Endodermal cell (in vitro differentiated cells): Measurements from ENCODE around the gene CELF4. TPM values are rescaled to one million over a fixed set of nuclear protein-coding genes. Genes with fewer than 3 reads are reported as not detected.
A peak's percentile ranks its signal among the peaks of the same experiment; 100 is the strongest.

ENCODE experiments used
- DNase-seq: peaks from one replicate; pipeline ENCODE4 v3.0.0-alpha.2; 2017
- H3K27ac ChIP-seq: 2 replicates; pipeline ENCODE4 v1.5.1; 2013; ENCODE audit warnings: mild to moderate bottlenecking, low read depth, low read length, moderate library complexity
- H3K27me3 ChIP-seq: 2 replicates; pipeline ENCODE4 v1.6.1; 2013; ENCODE audit warnings: mild to moderate bottlenecking, low read length, moderate library complexity; ENCODE audit not compliant: insufficient read depth, control insufficient read depth, poor library complexity, severe bottlenecking
- H3K36me3 ChIP-seq: 2 replicates; pipeline ENCODE4 v1.7.0; 2013; ENCODE audit warnings: mild to moderate bottlenecking, low read length, moderate library complexity; ENCODE audit not compliant: control insufficient read depth, insufficient read depth
- H3K4me1 ChIP-seq: one replicate; pipeline ENCODE4 v1.7.0; 2013; ENCODE audit warnings: low read length; ENCODE audit not compliant: control insufficient read depth, insufficient read depth
- H3K4me3 ChIP-seq: 2 replicates; pipeline ENCODE4 v1.5.1; 2013; ENCODE audit warnings: mild to moderate bottlenecking, low read length, moderate library complexity
- H3K9ac ChIP-seq: 2 replicates; pipeline ENCODE4 v1.6.1; 2013; ENCODE audit warnings: mild to moderate bottlenecking, low read length, moderate library complexity; ENCODE audit not compliant: poor library complexity, severe bottlenecking; ENCODE audit errors: extremely low read depth
- H3K9me3 ChIP-seq: 2 replicates; pipeline ENCODE4 v1.6.1; 2013; ENCODE audit warnings: mild to moderate bottlenecking, low read length, moderate library complexity; ENCODE audit not compliant: control insufficient read depth
- H3K27ac Mint-ChIP-seq: 2 replicates; pipeline ENCODE4 v1.8.0; 2020; ENCODE audit warnings: mixed read lengths
- H3K27me3 Mint-ChIP-seq: 2 replicates; pipeline ENCODE4 v1.8.0; 2021; ENCODE audit warnings: mild to moderate bottlenecking, mixed read lengths; ENCODE audit not compliant: insufficient read depth
- H3K36me3 Mint-ChIP-seq: 2 replicates; pipeline ENCODE4 v1.8.0; 2020; ENCODE audit warnings: low read depth, mixed read lengths
- H3K4me1 Mint-ChIP-seq: 2 replicates; pipeline ENCODE4 v1.8.0; 2020; ENCODE audit warnings: mixed read lengths
- H3K4me3 Mint-ChIP-seq: 2 replicates; pipeline ENCODE4 v1.8.0; 2020; ENCODE audit warnings: mild to moderate bottlenecking, moderate library complexity, mixed read lengths
- H3K9me3 Mint-ChIP-seq: 2 replicates; pipeline ENCODE4 v1.8.0; 2020; ENCODE audit warnings: mild to moderate bottlenecking, mixed read lengths
- CTCF ChIP-seq: fragments of 200-600 bp; sonication (generic); conservative IDR thresholded peaks from 2 replicates; pipeline ENCODE4 v1.5.0; 2021; ENCODE audit warnings: antibody characterized with exemption, mild to moderate bottlenecking
- WGBS, 2 experiments: methylation state at CpG; one replicate each; pipeline versions ENCODE4 v1.1.5 to v1.1.7; 2013; ENCODE audit warnings: missing lambda C conversion rate in 2 of 2, mixed read lengths in 1 of 2; ENCODE audit not compliant: insufficient coverage in 1 of 2, insufficient read length in 1 of 2; 5-methylcytosine and 5-hydroxymethylcytosine counted together
- total RNA-seq, 2 donors: library from RNA; stranded (reverse); fragmentation: NEBNext Ultra II Directional in 1 of 2; extraction: Animal tissue kit (Norgen Biotek cat#: 25700) in 1 of 2; gene quantifications; 2 replicates in 1 of 2; 3 replicates in 1 of 2; pipeline ENCODE4 v1.2.1, GENCODE V29; 2021

The CELF4 gene
- total RNA-seq, 2 donors from 2014 or later: 5.7 to 6.7 TPM

GRCh38 chr18:37222999-37223378 lies 342.6 kb downstream of the CELF4 start:
- DNase-seq: no peak
- no peaks in the 10 kb centered on the region for H3K9me3 Mint-ChIP-seq
- Histone ChIP-seq H3K9ac (no peak overlapping the region), H3K36me3 (no peaks in the 10 kb centered on the region), H3K27me3 (no peaks in the 10 kb centered on the region), H3K27ac (no peak overlapping the region), H3K4me1 (peaks cover 5% of the 10 kb centered on the region), H3K9me3 (peaks cover 15% of the 10 kb centered on the region), H3K4me3 (no peak overlapping the region)
- H3K4me1 Mint-ChIP-seq: peaks cover 35% of the 10 kb centered on the region
- no peak overlapping the region for H3K4me3 Mint-ChIP-seq
- 83 to 92% methylated on average over 2 to 4 of the region's 5 CpGs for WGBS, 2 experiments
- H3K27ac Mint-ChIP-seq: no peak overlapping the region
- no peak for TF ChIP-seq CTCF
- no peaks in the 10 kb centered on the region for H3K36me3 Mint-ChIP-seq
- H3K27me3 Mint-ChIP-seq: peaks cover 33% of the 10 kb centered on the region

- peaks cover 15% of the 10 kb centered on the region for H3K9me3 ChIP-seq
- H3K27ac ChIP-seq: no peak overlapping the region
- H3K36me3 ChIP-seq: no peaks in the 10 kb centered on the region
- 95 to 100% methylated on average over 1 to 4 of the region's 4 CpGs for WGBS, 2 experiments
- no peak overlapping the region for H3K4me3 ChIP-seq
- H3K4me1 Mint-ChIP-seq: peaks cover 40% of the 10 kb centered on the region
- no peaks in the 10 kb centered on the region for H3K27me3 ChIP-seq
- no peak overlapping the region for H3K9ac ChIP-seq
- H3K9me3 Mint-ChIP-seq: no peaks in the 10 kb centered on the region
- H3K4me3 Mint-ChIP-seq: no peak overlapping the region
- peaks cover 5% of the 10 kb centered on the region for H3K4me1 ChIP-seq
- peaks cover 37% of the 10 kb centered on the region for H3K27me3 Mint-ChIP-seq
- H3K36me3 Mint-ChIP-seq: no peaks in the 10 kb centered on the region
- TF ChIP-seq CTCF: no peak
- no peak overlapping the region for H3K27ac Mint-ChIP-seq
- DNase-seq: no peak
These were observed 343.1 kb downstream of the CELF4 start for GRCh38 chr18:37222354-37222998.

GRCh38 chr18:37219257-37219656 lies 346.3 kb downstream of the CELF4 start:
- no peaks in the 10 kb centered on the region for H3K36me3 ChIP-seq
- H3K4me1 ChIP-seq: peaks cover 5% of the 10 kb centered on the region
- peak overlapping the region; percentile 34 for H3K4me3 Mint-ChIP-seq
- peaks cover 25% of the 10 kb centered on the region for H3K9me3 ChIP-seq
- H3K36me3 Mint-ChIP-seq: no peaks in the 10 kb centered on the region
- WGBS, 2 experiments: 66% methylated on average over 7 of the region's 7 CpGs
- no peak overlapping the region for H3K27ac Mint-ChIP-seq
- no peak overlapping the region for H3K4me3 ChIP-seq
- peaks cover 42% of the 10 kb centered on the region for H3K4me1 Mint-ChIP-seq
- no peaks in the 10 kb centered on the region for H3K27me3 ChIP-seq
- TF ChIP-seq CTCF: no peak
- no peak overlapping the region for H3K9ac ChIP-seq
- DNase-seq: peak; percentile 67
- H3K27ac ChIP-seq: no peak overlapping the region
- peaks cover 54% of the 10 kb centered on the region for H3K27me3 Mint-ChIP-seq
- H3K9me3 Mint-ChIP-seq: peaks cover 27% of the 10 kb centered on the region
